MM.1S (cell line): ENCODE data around the gene ADK.

ENCODE experiments used
- DNase-seq: peaks from one replicate; pipeline ENCODE4 v3.0.0-alpha.2; 2015
- H2AFZ ChIP-seq: fragments of 300-600 bp; sonication (generic); 2 replicates; pipeline ENCODE4 v1.6.0; 2016; ENCODE audit warnings: antibody characterized with exemption, low read length
- H3F3A ChIP-seq: fragments of 300-600 bp; sonication (generic); 2 replicates; pipeline ENCODE4 v1.6.1; 2016; ENCODE audit warnings: mild to moderate bottlenecking, antibody characterized with exemption, low read length, moderate library complexity, mixed read lengths; ENCODE audit not compliant: insufficient read depth
- H3K27ac ChIP-seq: fragments of 300-600 bp; sonication (generic); 2 replicates; pipeline ENCODE4 v1.5.1; 2016; ENCODE audit warnings: mild to moderate bottlenecking, low read length
- H3K27me3 ChIP-seq: fragments of 300-600 bp; sonication (generic); replicated peaks from 2 replicates; pipeline ENCODE4 v1.6.0; 2016; ENCODE audit warnings: low read length; ENCODE audit not compliant: insufficient read depth
- H3K36me3 ChIP-seq: fragments of 300-600 bp; sonication (generic); replicated peaks from 2 replicates; pipeline ENCODE4 v1.6.1; 2016; ENCODE audit warnings: mild to moderate bottlenecking, low read length, mixed read lengths; ENCODE audit not compliant: insufficient read depth
- H3K4me1 ChIP-seq: fragments of 300-600 bp; sonication (generic); 2 replicates; pipeline ENCODE4 v1.6.1; 2016; ENCODE audit warnings: low read length, mixed read lengths
- H3K4me2 ChIP-seq: fragments of 300-600 bp; sonication (generic); 2 replicates; pipeline ENCODE4 v1.6.0; 2016; ENCODE audit warnings: low read depth, low read length
- H3K4me3 ChIP-seq: fragments of 300-600 bp; sonication (generic); 2 replicates; pipeline ENCODE4 v1.5.1; 2016; ENCODE audit warnings: low read length, mixed read lengths
- H3K79me2 ChIP-seq: fragments of 300-600 bp; sonication (generic); 2 replicates; pipeline ENCODE4 v1.6.1; 2016; ENCODE audit warnings: mixed run types, low read length, mixed read lengths
- H3K9ac ChIP-seq: fragments of 300-600 bp; sonication (generic); 2 replicates; pipeline ENCODE4 v1.6.1; 2016; ENCODE audit warnings: low read length, mixed read lengths
- H3K9me2 ChIP-seq: fragments of 300-600 bp; sonication (generic); replicated peaks from 2 replicates; pipeline ENCODE4 v1.6.1; 2016; ENCODE audit warnings: mild to moderate bottlenecking, low read length, mixed read lengths; ENCODE audit not compliant: insufficient read depth
- H3K9me3 ChIP-seq: fragments of 300-600 bp; sonication (generic); replicated peaks from 2 replicates; pipeline ENCODE4 v1.6.1; 2016; ENCODE audit warnings: mild to moderate bottlenecking, low read length, mixed read lengths; ENCODE audit not compliant: insufficient read depth
- H4K20me1 ChIP-seq: fragments of 300-600 bp; sonication (generic); 2 replicates; pipeline ENCODE4 v1.6.1; 2016; ENCODE audit warnings: mild to moderate bottlenecking, low read length, moderate library complexity, mixed read lengths; ENCODE audit not compliant: insufficient read depth
- CTCF ChIP-seq: fragments of 300-600 bp; sonication (generic); IDR thresholded peaks from 2 replicates; pipeline ENCODE4 v1.5.1; 2016; ENCODE audit warnings: antibody characterized with exemption, low read length, mixed read lengths
- EZH2 ChIP-seq: fragments of 300-600 bp; sonication (generic); optimal IDR thresholded peaks from 2 replicates; pipeline ENCODE3; 2017; ENCODE audit warnings: low read depth, mild to moderate bottlenecking, antibody characterized with exemption, low read length, mixed read lengths
- EZH2phosphoT487 ChIP-seq: fragments of 300-600 bp; sonication (generic); IDR thresholded peaks from 2 replicates; pipeline ENCODE4 v1.6.1; 2018; ENCODE audit warnings: antibody characterized with exemption, low read length

ADK gene

GRCh38 chr10:74310652-74311257 is 159.7 kb downstream of the ADK start:
- H3F3A ChIP-seq, result peaks cover 14% of the 10 kb centered on the region
- no peak overlapping the region for H3K27ac ChIP-seq
- no peaks in the 10 kb centered on the region for H3K27me3 ChIP-seq
- H3K79me2 ChIP-seq, result no peaks in the 10 kb centered on the region
- H3K4me3 ChIP-seq, result no peak overlapping the region
- no peak overlapping the region for H3K9ac ChIP-seq
- H3K4me1 ChIP-seq, result peaks cover 18% of the 10 kb centered on the region
- no peak for DNase-seq
- H4K20me1 ChIP-seq, result 0 out of 2 replicates have a peak, but pooled peaks cover 6% of the 10 kb centered on the region
- no peaks in the 10 kb centered on the region for H3K9me3 ChIP-seq
- no peaks in the 10 kb centered on the region for H3K36me3 ChIP-seq
- no peak for TF ChIP-seq EZH2phosphoT487
- TF ChIP-seq EZH2, result no peak
- TF ChIP-seq CTCF, result no peak
- no peaks in the 10 kb centered on the region for H3K9me2 ChIP-seq
- H2AFZ ChIP-seq, result no peak overlapping the region
- no peak overlapping the region for H3K4me2 ChIP-seq

GRCh38 chr10:74314166-74314565 is 163.1 kb downstream of the ADK start:
- Histone ChIP-seq H3K36me3 (no peaks in the 10 kb centered on the region), H4K20me1 (no peaks in the 10 kb centered on the region), H3K27ac (no peak overlapping the region), H3K79me2 (no peaks in the 10 kb centered on the region), H3F3A (no peaks in the 10 kb centered on the region), H3K4me2 (no peak overlapping the region), H3K9me3 (no peaks in the 10 kb centered on the region), H3K4me3 (no peak overlapping the region), H3K4me1 (no peaks in the 10 kb centered on the region), H2AFZ (no peak overlapping the region), H3K27me3 (no peaks in the 10 kb centered on the region), H3K9ac (no peak overlapping the region), H3K9me2 (no peaks in the 10 kb centered on the region)
- TF ChIP-seq CTCF, result no peak
- no peak for TF ChIP-seq EZH2phosphoT487
- no peak for TF ChIP-seq EZH2
- no peak for DNase-seq

- H3K27me3 ChIP-seq, result no peaks in the 10 kb centered on the region
- H3K4me1 ChIP-seq, result no peaks in the 10 kb centered on the region
- no peak for DNase-seq
These were observed 169.0 kb downstream of the ADK start for GRCh38 chr10:74320026-74320425.

More at GRCh38 chr10:74320026-74320425, 169.0 kb downstream of the ADK start:
- Histone ChIP-seq H3K9ac (no peak overlapping the region), H3F3A (no peaks in the 10 kb centered on the region), H3K9me3 (no peaks in the 10 kb centered on the region), H3K4me3 (no peak overlapping the region), H3K79me2 (no peaks in the 10 kb centered on the region), H3K27ac (no peak overlapping the region), H3K4me2 (no peak overlapping the region), H3K9me2 (no peaks in the 10 kb centered on the region), H2AFZ (no peak overlapping the region), H3K36me3 (no peaks in the 10 kb centered on the region), H4K20me1 (no peaks in the 10 kb centered on the region)
- TF ChIP-seq EZH2 (no peak), EZH2phosphoT487 (no peak), CTCF (no peak)
